NCI-H128 (cell line): ENCODE measurements around the gene HES7.
A peak's percentile ranks its signal among the peaks of the same experiment; 100 is the strongest.
"Not testable (repeated sequence)": the region's sequence is repeated elsewhere in the genome, so short reads cannot be mapped to it uniquely, and the experiment has no call there.

ENCODE experiments used
- DNase-seq: peaks from one replicate; lab custom pipeline; 2025; ENCODE audit not compliant: unreplicated experiment; lab: John Stamatoyannopoulos, UW

The HES7 gene

DNA sequence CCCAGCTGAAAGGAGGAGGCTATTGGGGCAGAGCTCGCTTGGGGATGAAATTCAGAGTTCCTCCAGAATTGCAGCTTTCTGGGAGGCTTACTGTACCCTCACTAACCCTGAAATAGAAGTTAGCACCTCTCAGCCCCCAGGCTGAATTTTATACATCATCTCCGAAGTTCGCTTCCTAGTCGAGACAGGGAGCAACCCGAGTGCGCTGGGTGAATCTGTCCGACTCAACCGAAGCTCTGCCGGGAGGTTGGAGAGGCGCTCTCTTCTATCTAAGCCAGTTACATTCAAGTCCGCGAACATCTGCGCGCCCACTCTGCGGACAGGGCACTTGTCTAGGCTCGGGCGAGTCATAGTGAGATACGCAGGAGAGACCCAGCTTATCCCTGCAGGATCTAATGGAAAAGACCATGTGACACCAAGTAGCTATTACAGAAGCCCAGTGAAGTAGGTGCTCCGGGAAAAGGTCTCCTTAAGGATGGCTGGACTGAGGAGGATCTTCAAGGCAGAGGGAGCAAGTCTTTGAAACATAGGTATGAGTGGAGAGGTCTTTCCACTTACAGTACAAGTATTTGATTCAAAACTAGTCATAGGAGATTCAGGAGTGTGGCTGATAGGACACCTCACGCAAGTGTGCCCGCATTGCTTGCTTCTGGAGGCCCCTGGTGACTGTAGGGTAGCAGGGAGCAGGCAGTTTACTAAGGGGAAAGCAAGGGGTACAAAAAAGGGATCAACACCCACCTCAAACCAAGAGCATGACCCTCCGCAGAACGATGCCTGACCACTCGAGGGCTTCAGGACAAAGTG is 646 bp upstream of the HES7 start:
- no peak for DNase-seq

DNA sequence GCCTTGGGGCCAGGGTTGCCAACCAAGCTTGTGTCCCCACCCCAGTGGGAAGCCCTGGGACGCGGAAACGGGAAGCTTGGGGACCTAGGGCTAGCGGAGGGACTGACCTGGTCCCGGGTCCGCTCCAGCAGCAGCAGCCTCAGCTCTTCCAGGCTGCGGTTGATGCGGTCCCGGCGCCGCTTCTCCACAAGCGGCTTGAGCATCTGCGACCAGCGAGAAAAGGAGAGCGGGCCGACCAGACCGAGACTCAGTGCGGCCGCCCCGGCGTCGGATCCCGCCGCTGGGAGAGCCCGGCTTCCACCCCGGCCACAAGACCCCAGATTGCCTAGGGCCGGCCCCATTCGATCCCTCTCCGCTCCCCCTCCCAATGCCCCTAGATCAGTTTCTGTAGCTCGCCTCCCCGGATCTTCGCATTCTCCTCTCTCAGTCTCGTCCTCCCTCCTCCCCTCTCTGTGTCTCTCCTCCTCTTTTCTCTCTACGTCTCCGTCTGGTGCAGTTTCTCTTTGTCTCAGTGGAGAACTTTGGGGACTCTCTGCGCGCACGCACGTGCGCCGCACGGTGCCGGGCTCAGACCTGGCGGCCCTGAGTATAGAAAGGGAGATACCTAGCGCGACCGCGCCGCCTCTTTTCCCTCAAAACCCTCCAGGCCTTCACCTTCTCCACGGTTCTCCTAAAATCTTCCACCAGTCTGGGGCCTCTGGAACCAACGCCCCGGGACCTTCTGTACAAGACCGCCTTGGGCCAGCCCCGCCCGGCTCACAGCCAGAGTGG is 797 bp downstream of the HES7 start:
- no peak for DNase-seq

DNA sequence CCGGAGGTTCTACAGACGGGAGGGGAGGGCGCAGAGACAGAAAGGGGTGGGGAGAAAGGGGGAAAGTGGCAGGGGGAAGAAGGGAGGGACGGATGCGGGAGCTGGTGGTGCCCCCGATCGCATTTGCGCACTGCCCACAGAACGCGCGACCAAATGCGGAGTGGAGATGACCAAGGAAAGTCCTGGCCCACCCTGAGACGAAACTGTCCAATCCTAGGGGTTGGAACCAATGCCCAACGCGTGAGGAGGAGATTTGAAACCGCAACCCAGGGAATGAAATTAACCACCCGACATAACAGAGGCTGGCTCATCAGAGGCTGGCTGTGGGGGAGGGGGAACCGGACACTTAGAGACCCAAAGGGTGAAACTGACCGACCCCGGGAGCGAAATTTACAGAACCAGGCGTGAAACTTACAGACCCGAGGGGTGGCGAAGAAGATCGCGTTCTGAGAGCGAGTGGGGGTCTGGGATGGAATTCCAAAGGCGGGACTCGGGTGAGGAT is 1.4 kb downstream of the HES7 start:
- no peak for DNase-seq

DNA sequence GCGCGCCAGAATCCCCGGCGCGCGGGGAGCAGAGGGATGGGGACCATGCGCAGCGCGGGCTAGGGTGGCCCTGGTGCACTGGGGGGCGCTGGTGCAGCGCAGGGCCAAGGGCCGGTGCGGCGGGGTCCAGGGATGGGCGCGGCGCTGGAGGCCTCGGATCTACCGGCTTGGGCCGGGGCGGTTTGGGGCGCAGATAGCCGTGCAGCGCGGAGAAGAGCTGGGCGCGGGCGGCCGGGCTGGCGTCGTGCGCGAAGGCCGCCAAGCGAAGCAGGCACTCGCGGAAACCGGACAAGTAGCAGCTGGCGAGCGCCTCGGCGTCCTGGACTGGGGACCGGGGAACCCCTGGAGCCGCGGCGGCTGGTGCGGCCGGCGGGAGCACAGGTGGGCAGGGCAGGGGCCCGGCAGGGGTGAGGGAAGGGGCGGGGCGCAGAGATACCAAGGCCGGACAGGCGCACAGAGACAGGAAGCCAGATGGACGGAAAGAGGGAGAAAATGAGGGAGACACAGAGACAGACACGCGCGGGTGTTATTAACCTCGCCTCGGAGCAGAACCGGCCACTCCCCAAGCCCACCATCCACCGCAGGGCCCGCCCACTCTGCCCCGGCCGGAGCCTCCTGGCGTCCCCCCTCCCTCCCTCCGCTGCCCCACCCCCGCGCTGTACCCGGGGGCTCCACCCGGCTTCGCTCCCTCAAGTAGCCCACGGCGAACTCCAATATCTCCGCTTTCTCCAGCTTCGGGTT is 2.1 kb downstream of the HES7 start:
- DNase-seq: peak; percentile 34

- DNase-seq: no peak
Observed at GRCh38 chr17:8121407-8121680, 2.6 kb downstream of the HES7 start.

DNA sequence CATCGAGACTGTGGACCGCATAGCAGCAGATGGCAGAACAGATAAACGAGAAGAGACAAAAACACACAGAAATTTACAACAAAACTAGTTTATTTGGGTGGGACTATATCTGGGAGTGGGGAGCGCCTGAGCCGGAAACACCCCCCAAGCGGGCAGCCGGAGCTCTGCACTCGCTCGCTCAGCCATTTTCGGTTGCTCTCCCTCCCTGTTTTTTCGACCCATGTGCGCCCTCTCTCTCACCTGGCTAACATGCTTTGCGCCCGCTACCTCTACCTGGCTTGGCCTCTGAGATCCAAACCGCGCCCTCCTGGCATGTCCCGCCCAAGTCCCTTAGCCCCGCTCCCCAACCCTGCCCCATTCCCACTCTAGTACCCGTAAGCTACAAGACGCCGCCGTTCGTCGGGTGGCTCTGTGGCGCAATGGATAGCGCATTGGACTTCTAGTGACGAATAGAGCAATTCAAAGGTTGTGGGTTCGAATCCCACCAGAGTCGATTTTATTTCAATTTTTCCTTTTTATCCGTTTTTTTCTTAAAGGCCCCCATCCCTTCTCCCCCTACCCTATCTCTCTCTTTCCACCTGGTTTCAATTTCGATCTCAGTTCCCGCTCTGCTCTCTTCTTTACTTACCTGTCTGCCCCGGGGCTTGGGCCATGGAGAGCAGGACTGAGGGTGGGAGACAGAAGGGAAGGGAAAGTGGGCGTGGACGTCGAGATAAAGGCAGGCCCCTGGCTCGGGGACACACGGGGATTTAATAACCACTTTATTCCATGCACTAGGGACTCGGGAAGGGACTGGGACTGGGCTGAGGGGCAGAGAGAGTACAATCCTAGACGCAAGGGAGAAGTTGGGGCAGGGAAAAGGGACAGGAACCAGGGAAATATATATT is 3.1 kb downstream of the HES7 start:
- no peak for DNase-seq

DNA sequence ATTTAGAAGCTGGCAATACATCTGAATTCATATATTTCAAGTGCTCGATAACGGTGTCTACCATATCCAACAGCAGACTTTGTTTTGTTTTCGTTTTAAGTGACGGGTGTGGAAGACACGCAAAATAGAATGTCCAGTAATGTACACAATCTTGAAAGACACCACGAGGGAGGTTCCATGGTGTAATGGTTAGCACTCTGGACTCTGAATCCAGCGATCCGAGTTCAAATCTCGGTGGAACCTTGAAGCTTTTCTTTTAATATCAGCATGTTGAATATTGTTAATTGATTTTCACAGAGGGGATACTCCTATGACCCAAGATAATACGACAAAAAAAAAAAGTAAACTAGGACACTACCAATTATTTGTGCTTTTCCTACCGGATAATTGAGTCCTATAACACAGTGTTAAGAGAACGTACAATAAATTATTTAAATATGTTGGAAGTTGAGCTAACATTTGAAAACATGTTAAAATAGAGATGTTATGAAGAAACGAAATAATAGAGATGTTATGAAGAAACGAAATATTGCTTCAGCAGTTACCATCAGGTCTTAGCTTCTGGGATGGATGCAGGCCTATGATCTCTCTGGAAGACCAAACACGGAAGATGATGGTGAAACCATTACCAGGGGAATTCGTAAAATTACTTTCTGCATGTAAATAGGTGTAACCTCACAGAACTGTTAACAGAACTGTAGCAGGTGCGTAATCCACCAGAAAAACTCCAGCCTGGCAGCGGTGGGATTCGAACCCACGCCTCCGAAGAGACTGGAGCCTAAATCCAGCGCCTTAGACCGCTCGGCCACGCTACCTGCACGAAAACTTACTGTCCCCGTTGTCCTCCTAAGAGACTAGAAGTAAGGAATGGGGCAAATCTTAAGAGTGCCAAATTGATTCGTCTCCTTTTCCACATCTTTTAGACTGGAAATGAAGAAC is 4.1 kb downstream of the HES7 start:
- peak; percentile 53 for DNase-seq

DNA sequence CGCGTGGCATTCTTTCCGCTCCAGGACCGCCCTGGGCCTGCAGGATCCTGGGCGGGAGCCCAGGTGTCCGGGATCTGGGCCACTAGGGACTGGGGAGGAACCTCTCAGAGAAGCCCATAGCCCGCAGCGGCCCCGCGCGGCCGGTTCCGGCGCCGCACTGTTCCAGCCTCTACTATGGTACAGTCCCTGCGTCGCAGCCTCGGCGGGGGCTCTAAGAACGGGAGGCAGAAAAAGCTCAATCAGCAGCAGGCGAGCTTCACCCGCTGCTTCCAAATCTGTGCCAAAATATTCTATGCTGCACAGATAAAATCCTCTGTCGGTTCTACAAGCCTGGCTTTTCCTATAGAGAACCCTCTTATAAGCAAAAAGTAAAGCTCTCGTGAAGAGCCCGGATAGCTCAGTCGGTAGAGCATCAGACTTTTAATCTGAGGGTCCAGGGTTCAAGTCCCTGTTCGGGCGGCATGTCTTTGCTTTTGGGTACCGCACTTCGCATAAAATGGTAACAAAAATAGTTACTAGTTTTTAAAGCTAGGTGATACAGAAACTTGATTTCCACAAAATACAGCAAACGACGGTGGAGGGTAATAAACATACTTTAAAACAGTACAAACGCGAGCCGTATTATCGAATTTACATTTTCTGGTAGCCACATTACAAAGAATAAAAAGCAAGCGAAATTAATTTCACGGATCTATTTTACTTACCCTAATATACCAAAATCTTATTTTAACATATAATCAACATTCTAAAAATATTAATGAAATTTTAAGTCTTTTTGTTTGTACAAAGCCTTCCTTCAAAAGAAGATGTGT is 4.9 kb downstream of the HES7 start:
- DNase-seq: peak; percentile 61

GRCh38 chr17:8117980-8118768 is 5.7 kb downstream of the HES7 start, which contains the start of gene ALOXE3:
TSS of gene ALOXE3 (minus strand) at chr17:8118514. CDS start at chr17:8117990, 524 bp downstream.
- no peak for DNase-seq

- no peak for DNase-seq
Observed at GRCh38 chr17:8117367-8117979, 6.4 kb downstream of the HES7 start.

GRCh38 chr17:8116776-8117175 is 7.1 kb downstream of the HES7 start:
- DNase-seq: no peak

DNA sequence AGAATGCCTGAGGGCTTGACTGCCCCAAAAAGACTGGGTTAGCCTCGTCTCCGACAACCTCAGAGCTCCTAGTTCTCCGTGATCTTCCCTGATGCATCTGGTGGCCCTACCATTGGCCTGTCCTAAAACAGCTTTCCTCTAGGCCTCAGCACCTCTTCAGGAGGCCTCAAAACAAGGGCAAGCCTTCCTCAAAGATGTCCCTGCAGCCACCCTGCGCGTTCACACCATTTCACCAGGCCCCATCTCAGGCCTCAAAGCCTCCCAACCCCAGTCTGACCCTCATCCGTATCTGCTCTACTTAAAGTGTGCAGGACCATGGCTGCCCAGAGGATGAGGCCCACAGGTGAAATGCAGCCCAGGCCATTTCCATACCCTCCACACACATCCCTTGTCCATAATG is 13.0 kb downstream of the HES7 start:
- DNase-seq: no peak

DNA sequence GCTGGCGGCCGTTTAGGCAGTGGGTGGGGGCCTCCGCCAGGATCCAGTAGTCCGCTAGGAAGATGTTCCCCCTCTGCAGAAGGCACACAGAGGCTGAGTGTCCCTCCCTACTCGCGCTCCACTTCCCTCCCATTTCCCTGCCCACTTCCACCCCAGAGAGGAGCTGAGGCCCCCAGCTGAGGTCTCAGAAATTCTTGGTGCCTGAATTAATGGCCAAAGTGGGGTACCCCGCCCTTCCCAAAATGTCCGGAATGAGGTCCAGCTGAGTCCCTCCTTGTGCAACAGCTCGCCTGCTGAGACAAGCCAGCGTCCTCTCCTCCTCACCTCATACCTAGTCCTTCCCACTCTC is 13.5 kb downstream of the HES7 start:
- DNase-seq: no peak

DNA sequence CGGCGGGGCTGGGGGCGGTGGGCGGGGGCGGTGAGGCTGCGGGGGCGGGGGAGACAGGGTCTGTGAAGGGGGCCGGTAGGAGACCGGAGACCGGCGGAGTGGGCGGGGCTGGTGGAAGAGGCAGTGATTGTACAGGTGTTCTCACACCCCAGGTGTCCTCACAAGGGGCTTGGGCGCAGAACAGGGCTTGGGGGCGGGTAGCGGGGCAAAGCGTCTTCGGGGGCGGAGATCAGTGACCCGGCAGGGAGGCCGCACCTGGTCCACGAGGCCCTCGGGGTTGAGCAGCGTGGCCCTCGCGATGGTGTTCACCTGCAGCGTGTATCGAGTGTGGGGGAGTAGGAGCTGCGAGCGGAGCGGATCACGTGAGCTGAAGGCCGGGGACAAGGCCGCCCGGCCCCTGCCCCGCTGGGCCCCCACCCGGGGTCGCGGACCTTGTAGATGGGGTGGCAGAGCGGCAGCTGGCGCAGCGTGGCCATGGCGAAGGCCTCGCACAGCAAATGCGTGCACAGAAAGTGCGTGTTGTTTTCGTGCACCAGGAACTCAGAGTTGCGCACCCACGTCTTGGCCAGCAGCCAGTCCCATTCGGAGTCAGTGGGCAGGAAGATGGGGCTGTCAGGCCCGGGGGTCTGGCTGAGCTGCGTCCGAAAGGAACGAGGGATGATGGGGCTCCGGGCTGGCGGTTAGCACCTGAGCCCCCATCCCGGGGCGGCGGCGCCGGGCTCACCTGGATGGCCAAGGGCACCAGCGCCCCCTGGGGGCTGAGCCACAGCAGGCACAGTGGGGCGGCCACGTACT is 14.0 kb downstream of the HES7 start:
- no peak for DNase-seq

- no peak for DNase-seq
Observed at GRCh38 chr17:8108972-8109660, 14.8 kb downstream of the HES7 start.

- not testable (repeated sequence) for DNase-seq
Observed at GRCh38 chr17:8106980-8107379, 16.9 kb downstream of the HES7 start.
